Left forelimb (tissue), 1 donor: ENCODE data around the gene HOXC11.

Experiments used
- DNase-seq: peaks from one replicate; pipeline ENCODE4 v3.0.0-alpha.2; 2018; ENCODE audit warnings: low spot score

HOXC11 gene

GRCh38 chr12:53973236-53974042 is 513 bp downstream of the HOXC11 start:
- no peak for DNase-seq

- no peak for DNase-seq
These were observed 1.4 kb downstream of the HOXC11 start, which contains the start of gene HOTAIR for GRCh38 chr12:53974084-53975063. HOTAIR (minus strand) TSS chr12:53974954.

GRCh38 chr12:53975064-53975471 is 2.1 kb downstream of the HOXC11 start:
- no peak for DNase-seq

GRCh38 chr12:53975479-53976152 is 2.7 kb downstream of the HOXC11 start:
- DNase-seq, result no peak

- no peak for DNase-seq
These were observed 3.4 kb downstream of the HOXC11 start for GRCh38 chr12:53976172-53976822.

GRCh38 chr12:53976823-53977595 is 4.1 kb downstream of the HOXC11 start:
- DNase-seq, result no peak

- no peak for DNase-seq
These were observed 4.9 kb downstream of the HOXC11 start for GRCh38 chr12:53977596-53978445.

- DNase-seq, result no peak
These were observed 5.8 kb downstream of the HOXC11 start for GRCh38 chr12:53978477-53979356.

- DNase-seq, result no peak
These were observed 7.3 kb downstream of the HOXC11 start for GRCh38 chr12:53980104-53980801.

- no peak for DNase-seq
These were observed 8.0 kb downstream of the HOXC11 start for GRCh38 chr12:53980802-53981496.

GRCh38 chr12:53981634-53982565 is 9.0 kb downstream of the HOXC11 start:
- no peak for DNase-seq

- no peak for DNase-seq
These were observed 10.0 kb downstream of the HOXC11 start for GRCh38 chr12:53982648-53983567.

- no peak for DNase-seq
These were observed 10.6 kb downstream of the HOXC11 start for GRCh38 chr12:53983568-53983949.

- no peak for DNase-seq
These were observed 11.1 kb downstream of the HOXC11 start for GRCh38 chr12:53983950-53984572.
